Aorta (tissue), 5 donors: Measurements from ENCODE around the gene TOMM40. TPM values are rescaled to one million over a fixed set of nuclear protein-coding genes. Genes with fewer than 3 reads are reported as not detected.
"Not testable (repeated sequence)": the region's sequence is repeated elsewhere in the genome, so short reads cannot be mapped to it uniquely, and the experiment has no call there.

ENCODE experiments used
- ATAC-seq: fragments of 200-7000 bp; cut with Tn5 transposase; one replicate; pipeline ENCODE4 v1.9.1; 2022; ENCODE audit warnings: moderate library complexity; ENCODE audit not compliant: low FRiP score
- DNase-seq, 2 donors: peaks; one replicate each; pipeline ENCODE4 v3.0.0-alpha.2; 2020
- H3K27ac ChIP-seq, 2 donors: one replicate each; pipeline ENCODE4 v1.5.1; 2013; ENCODE audit warnings: low read length in 2 of 2, mild to moderate bottlenecking in 2 of 2, moderate library complexity in 2 of 2, control low read depth in 1 of 2, inconsistent platforms in 1 of 2, low read depth in 1 of 2
- H3K27me3 ChIP-seq, 2 donors: one replicate each; pipeline ENCODE4 v1.6.1; 2013; ENCODE audit warnings: control low read depth in 1 of 2, low read length in 1 of 2, mild to moderate bottlenecking in 1 of 2, moderate library complexity in 1 of 2; ENCODE audit not compliant: insufficient read depth in 2 of 2, control insufficient read depth in 1 of 2
- H3K36me3 ChIP-seq, 2 donors: one replicate each; pipeline ENCODE4 v1.6.1; 2013; ENCODE audit warnings: control low read depth in 1 of 2, low read length in 1 of 2, mild to moderate bottlenecking in 1 of 2; ENCODE audit not compliant: insufficient read depth in 2 of 2, control insufficient read depth in 1 of 2
- H3K4me1 ChIP-seq, 2 donors: one replicate each; pipeline ENCODE4 v1.6.1; 2013; ENCODE audit warnings: low read length in 2 of 2, control low read depth in 1 of 2, mild to moderate bottlenecking in 1 of 2, moderate library complexity in 1 of 2; ENCODE audit not compliant: insufficient read depth in 2 of 2, control insufficient read depth in 1 of 2
- H3K4me3 ChIP-seq, 2 donors: one replicate each; pipeline ENCODE4 v1.5.1; 2013; ENCODE audit warnings: low read length in 2 of 2, control low read depth in 1 of 2, mild to moderate bottlenecking in 1 of 2
- H3K9me3 ChIP-seq: one replicate; pipeline ENCODE4 v1.6.1; 2013; ENCODE audit warnings: mild to moderate bottlenecking, low read length; ENCODE audit not compliant: control insufficient read depth
- WGBS, 2 donors: extraction: QIAGEN DNeasy Blood & Tissue Kit; methylation state at CpG; one replicate each; pipeline ENCODE4 v1.1.7; 2013; 5-methylcytosine and 5-hydroxymethylcytosine counted together
- intact Hi-C, 2 donors: fragments of 100-400 bp; cut with DNase I; formaldehyde crosslinking; loops; one replicate each; pipeline versions ENCODE4 v1.14.2 to v1.15.0; 2022
- polyA plus RNA-seq, 2 donors: library from polyadenylated mRNA; stranded (reverse); fragments of 200-250 nt; gene quantifications; one replicate each; pipeline ENCODE4 v1.2.3, GENCODE V29; 2013
- total RNA-seq, 2 donors: library from RNA; stranded (reverse); fragmentation: NEBNext Ultra II Directional; extraction: Animal tissue kit (Norgen Biotek cat#: 25700); gene quantifications; one replicate each; pipeline ENCODE4 v1.2.1, GENCODE V29; 2021
- donor health status: healthy with polysubstance abuse.
- donor health status: Bipolar disorder and iron deficiency.
- donor health status: DM: no; HTN: no; CAD: no.
- donor health status: DM: no; HTN: no; CAD: no.
- donor health status: DM: yes; HTN: yes; CAD: no.

TOMM40 gene
- total and polyA plus RNA-seq, 4 donors: 8.9 to 23.6 (median 18.6) TPM

GRCh38 chr19:44848812-44849447 lies 42.1 kb upstream of the TOMM40 start:
- no peak for ATAC-seq
- no peaks in the 10 kb centered on the region for H3K9me3 ChIP-seq
- H3K27me3 ChIP-seq: no peaks in the 10 kb centered on the region
- no peak overlapping the region for H3K4me3 ChIP-seq
- DNase-seq: peak in 1 of 2 donors; percentile 78
- H3K36me3 ChIP-seq: no peaks in the 10 kb centered on the region
- peak overlapping the region in 1 of 2 donors; percentile 71 for H3K27ac ChIP-seq
- intact Hi-C loops: loop anchor here in 1 of 2 donors (2.0 kb wide), 1 partner anchor 42 kb away; the partner anchor contains the start of gene TOMM40
- 19 to 27% methylated on average over 18 of the region's 18 CpGs for WGBS, 2 donors
- no peaks in the 10 kb centered on the region for H3K4me1 ChIP-seq

DNA sequence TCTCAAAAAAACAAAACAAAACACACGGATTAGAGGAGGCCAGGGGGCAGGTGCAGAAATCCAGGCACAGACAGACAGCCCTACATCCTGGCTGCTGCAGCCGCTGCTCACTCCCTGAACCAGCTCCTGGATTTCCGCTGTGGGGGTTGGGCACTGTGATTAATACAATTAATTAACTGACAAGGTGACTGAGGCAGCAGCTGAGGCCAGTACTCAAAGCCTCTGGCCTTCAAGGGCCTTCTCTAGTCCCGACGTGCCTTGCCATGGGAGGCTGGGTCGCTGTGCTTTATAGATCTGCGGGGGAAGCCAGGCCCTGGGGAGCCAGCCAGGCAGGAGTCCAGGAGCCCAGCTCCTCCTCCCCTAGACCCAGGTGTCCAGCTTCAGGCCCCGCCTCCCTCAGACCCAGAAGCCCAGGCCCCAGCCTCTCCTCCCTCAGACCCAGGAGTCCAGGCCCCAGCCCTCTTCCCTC lies 40.4 kb upstream of the TOMM40 start:
- Histone ChIP-seq H3K4me1 (no peaks in the 10 kb centered on the region), H3K27me3 (no peaks in the 10 kb centered on the region), H3K27ac (no peak overlapping the region), H3K4me3 (no peak overlapping the region), H3K9me3 (no peaks in the 10 kb centered on the region), H3K36me3 (peaks cover 0 to 2% of the 10 kb centered on the region in 2 donors)
- intact Hi-C loops: loop anchor here in 1 of 2 donors (5.0 kb wide), 1 partner anchor 37 kb away; no protein-coding TSS in a partner anchor
- no peak for ATAC-seq
- DNase-seq: no peak
- WGBS, 2 donors: 59 to 62% methylated on average over 8 of the region's 8 CpGs

- no peak for ATAC-seq
- Histone ChIP-seq H3K36me3 (peaks cover 0 to 2% of the 10 kb centered on the region in 2 donors), H3K27me3 (no peaks in the 10 kb centered on the region), H3K27ac (no peak overlapping the region), H3K4me1 (no peaks in the 10 kb centered on the region), H3K4me3 (no peak overlapping the region), H3K9me3 (no peaks in the 10 kb centered on the region)
- WGBS, 2 donors: 87 to 88% methylated on average over 2 of the region's 2 CpGs
- intact Hi-C loops: loop anchor here in 1 of 2 donors (5.0 kb wide), 1 partner anchor 36 kb away; no protein-coding TSS in a partner anchor
- DNase-seq: no peak
These were observed 39.6 kb upstream of the TOMM40 start for GRCh38 chr19:44851427-44851826.

GRCh38 chr19:44855606-44856005 lies 35.4 kb upstream of the TOMM40 start:
- WGBS, 2 donors: 94 to 95% methylated on average over 1 of the region's 1 CpG
- intact Hi-C loops: no loop called here
- no peak overlapping the region for H3K4me3 ChIP-seq
- no peak for DNase-seq
- no peaks in the 10 kb centered on the region for H3K9me3 ChIP-seq
- peaks cover 0 to 2% of the 10 kb centered on the region in 2 donors for H3K36me3 ChIP-seq
- no peaks in the 10 kb centered on the region for H3K4me1 ChIP-seq
- no peaks in the 10 kb centered on the region for H3K27me3 ChIP-seq
- H3K27ac ChIP-seq: no peak overlapping the region
- no peak for ATAC-seq

- Histone ChIP-seq H3K4me1 (no peaks in the 10 kb centered on the region), H3K27me3 (no peaks in the 10 kb centered on the region), H3K4me3 (no peak overlapping the region), H3K36me3 (peaks cover 0 to 2% of the 10 kb centered on the region in 2 donors), H3K27ac (no peak overlapping the region), H3K9me3 (no peaks in the 10 kb centered on the region)
- WGBS, 2 donors: 68 to 69% methylated on average over 10 of the region's 10 CpGs
- DNase-seq: peak in 1 of 2 donors; percentile 64
- intact Hi-C loops: no loop called here
- ATAC-seq: peak; percentile 51
These were observed 34.5 kb upstream of the TOMM40 start for GRCh38 chr19:44856421-44857083.

GRCh38 chr19:44857837-44858236 lies 33.2 kb upstream of the TOMM40 start:
- no peak for ATAC-seq

GRCh38 chr19:44861576-44861975 lies 29.5 kb upstream of the TOMM40 start:
- intact Hi-C loops, H3K4me3 ChIP-seq, H3K27me3 ChIP-seq, DNase-seq, H3K9me3 ChIP-seq, H3K4me1 ChIP-seq, H3K27ac ChIP-seq, ATAC-seq, H3K36me3 ChIP-seq: not testable (repeated sequence)
- WGBS, 2 donors: 72 to 77% methylated on average over 3 of the region's 3 CpGs

More at GRCh38 chr19:44857837-44858236, 33.2 kb upstream of the TOMM40 start:
- intact Hi-C loops: no loop called here
- H3K4me3 ChIP-seq: no peak overlapping the region
- H3K4me1 ChIP-seq: no peaks in the 10 kb centered on the region
- H3K27ac ChIP-seq: no peak overlapping the region
- peaks cover 0 to 2% of the 10 kb centered on the region in 2 donors for H3K36me3 ChIP-seq
- no peak for DNase-seq
- H3K9me3 ChIP-seq: no peaks in the 10 kb centered on the region
- WGBS, 2 donors: 89 to 90% methylated on average over 4 of the region's 4 CpGs
- no peaks in the 10 kb centered on the region for H3K27me3 ChIP-seq

DNA sequence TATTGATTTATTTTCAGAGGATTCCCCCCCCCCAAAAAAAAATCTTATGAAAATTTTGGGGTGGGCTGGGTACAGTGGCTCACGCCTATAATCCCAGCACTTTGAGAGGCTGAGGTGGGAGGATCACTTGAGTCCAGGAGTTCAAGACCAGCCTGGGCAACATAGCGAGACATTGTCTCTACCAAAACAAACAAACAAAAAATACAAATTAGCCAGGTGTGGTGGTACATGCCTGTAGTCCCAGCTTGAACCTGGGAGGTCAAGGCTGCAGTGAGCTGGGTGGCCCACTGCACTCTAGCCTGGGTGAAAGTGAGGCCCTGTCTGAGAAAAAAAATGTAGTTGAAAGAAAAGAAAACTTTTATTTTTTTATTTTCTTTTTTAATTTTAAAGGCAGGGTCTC lies 27.1 kb upstream of the TOMM40 start:
- no peak overlapping the region for H3K4me3 ChIP-seq
- no peak overlapping the region for H3K27ac ChIP-seq
- intact Hi-C loops: no loop called here
- no peaks in the 10 kb centered on the region for H3K27me3 ChIP-seq
- 93 to 95% methylated on average over 2 of the region's 2 CpGs for WGBS, 2 donors
- peaks cover 0 to 4% of the 10 kb centered on the region in 2 donors for H3K36me3 ChIP-seq
- ATAC-seq (no peak), DNase-seq (no peak)
- no peaks in the 10 kb centered on the region for H3K9me3 ChIP-seq
- no peaks in the 10 kb centered on the region for H3K4me1 ChIP-seq
